Fibroblast of skin of left quadriceps (primary cell): ENCODE data around the gene HMCN1.

Experiments used
- DNase-seq, 2 experiments: peaks; one replicate each; pipeline ENCODE4 v3.0.0-alpha.2; 2013; ENCODE audit warnings: low read depth in 2 of 2

HMCN1 gene

DNA sequence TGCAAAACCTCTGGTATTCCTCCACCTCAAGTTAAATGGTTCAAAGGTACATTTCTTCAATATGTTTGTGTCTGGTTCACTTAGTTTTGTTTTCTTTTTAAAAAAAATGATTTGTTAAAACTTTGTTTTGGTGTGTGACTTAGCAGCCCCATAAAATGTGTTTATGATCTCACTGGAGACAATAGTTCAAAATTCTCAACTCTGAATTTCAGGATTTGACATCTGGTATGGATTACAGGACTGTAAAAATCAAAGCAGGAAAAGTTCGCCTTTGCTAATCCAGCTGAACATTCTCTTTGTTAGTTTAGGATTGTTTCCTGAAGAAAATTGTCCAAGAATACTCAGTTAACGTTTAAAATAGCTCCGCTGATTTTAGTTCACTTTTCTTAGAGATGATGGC lies 231.7 kb downstream of the HMCN1 start:
- no peak for DNase-seq

DNA sequence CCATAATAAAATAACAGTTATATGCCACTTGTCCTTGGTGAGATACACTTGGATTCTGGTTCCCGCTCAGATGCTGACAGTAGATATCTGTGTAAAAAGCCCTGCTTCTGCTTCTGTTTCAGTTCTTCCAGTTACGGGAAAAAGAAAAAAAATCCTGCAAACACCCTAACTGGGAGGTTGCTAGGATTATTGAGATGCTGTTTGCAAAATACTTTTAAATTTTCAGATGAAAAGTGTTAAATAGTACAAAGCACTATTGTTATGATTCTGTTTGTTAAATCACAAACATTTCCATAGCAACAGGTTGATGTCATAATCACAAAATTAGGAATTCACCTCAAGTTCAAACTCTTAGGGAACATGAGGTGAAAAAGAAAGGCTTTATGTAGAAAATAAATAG lies 232.3 kb downstream of the HMCN1 start:
- DNase-seq, result no peak

DNA sequence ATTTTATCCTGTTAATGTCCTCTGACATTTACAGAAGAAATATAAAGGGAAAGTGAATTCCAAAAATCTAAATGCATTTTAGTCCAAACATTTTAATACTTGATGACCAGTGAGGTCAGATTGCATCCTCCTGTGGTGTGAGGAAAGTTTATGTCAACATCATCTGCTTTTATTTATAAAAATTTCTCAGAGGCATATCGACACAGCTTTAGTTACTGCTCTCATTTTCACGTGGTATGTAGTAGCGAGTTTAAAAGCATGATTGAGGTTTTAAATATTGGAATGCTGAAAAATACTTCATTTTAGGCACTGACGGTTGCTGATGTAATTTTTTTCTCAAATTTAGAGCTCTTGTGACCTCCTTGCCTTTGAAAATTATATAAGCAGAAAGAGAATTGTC lies 234.8 kb downstream of the HMCN1 start:
- no peak for DNase-seq

DNA sequence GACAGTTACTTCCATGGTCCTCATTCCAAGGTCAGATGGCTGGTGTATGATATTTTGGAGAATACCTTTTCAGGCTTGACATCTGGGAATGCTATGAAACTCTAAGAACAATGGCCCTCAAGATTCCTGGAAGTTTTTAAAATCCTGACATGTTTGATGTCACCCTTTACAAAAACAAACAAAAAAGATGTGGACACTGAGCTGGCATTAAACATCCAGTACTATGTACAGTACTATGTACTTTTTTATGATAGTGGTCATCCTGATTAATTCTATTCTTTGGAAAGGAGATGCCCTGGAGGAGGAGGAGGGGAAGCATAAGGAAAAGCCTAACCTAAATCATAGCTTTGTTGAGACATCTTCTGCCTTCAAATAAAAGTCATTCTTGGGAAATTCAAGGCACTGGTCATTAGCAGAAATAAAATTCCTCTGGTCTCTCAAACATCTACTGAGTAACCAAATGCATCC lies 235.4 kb downstream of the HMCN1 start:
- no peak for DNase-seq

DNA sequence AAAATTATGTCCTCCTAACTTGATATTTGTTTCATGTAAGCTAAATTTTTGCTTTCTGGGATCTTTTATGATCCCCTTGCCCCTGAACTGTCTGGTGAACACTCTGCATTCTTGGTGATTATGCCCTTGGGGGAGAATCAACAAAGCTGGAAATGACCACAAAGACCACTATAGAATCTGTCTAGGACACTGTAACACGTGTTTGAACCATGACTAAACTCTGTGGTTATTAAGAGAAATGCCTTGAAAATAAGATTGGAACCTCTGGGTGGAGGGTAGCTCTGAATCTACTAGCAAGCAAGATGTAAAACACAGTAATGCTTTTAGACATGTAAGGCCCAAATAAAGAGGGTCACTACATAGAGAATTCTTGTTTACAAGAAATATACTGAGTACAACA lies 237.5 kb downstream of the HMCN1 start:
- DNase-seq, result peak; percentile 86 to 88

GRCh38 chr1:185972096-185972850 lies 238.1 kb downstream of the HMCN1 start:
- DNase-seq, result no peak

- DNase-seq, result peak; percentile 92 to 93
These were observed 239.5 kb downstream of the HMCN1 start for GRCh38 chr1:185973645-185974044.

GRCh38 chr1:185974367-185975170 lies 240.4 kb downstream of the HMCN1 start:
- no peak for DNase-seq

GRCh38 chr1:185980891-185981290 lies 246.7 kb downstream of the HMCN1 start:
- DNase-seq, result no peak

- no peak for DNase-seq
These were observed 250.1 kb downstream of the HMCN1 start for GRCh38 chr1:185984113-185984836.

DNA sequence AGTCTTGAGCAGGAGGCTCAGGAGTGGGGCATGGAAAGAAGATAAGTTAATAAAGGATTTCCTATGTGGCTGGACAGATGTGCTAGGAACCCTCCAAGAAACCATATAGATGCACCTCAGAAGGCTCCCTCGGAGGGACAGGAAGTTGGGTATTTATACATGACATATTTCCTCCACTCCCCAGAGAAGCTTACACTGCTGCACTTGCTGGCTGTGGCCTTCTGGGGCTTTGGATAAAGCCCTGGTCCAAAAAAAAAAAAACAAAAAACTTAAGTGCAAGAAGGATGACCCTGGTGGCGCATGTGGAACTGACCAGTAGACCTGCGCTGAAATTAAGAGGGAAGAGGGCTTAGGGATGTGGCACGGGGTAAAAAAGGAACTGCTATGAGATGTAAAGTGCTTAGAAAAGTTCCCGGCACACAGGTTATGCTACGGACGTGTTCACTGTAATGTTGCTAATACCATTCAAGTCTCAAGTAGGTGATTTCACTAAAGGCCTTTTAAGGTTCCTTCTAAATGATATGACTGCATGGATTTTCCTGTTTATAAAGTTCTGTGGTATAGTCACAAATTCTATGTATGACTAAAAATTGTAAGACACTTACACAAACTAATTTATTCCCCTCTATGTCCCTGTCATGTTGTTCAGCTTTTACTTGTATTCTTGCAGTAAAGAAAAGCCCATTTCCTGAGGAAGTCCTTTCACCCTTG lies 253.6 kb downstream of the HMCN1 start:
- no peak for DNase-seq

GRCh38 chr1:185990565-185990964 lies 256.4 kb downstream of the HMCN1 start:
- peak; percentile 37 to 41 for DNase-seq

DNA sequence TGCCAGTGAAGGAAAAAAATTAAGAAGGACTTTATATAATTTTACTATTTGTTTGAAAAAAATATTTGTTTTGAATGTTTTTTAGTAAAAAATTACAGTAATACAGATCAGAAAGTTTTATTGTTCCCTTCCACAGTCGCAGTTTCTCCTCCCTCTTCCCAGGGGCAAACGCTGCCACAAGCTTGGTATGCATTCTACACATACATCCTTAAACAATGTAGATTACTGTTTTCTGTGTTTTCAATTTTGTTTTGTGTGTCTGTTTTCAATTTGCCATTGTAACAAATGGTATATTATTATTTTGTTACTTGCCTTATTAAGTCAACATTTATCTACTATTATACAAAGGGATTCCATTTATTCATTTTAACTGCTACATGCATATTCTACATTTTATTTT lies 257.1 kb downstream of the HMCN1 start:
- no peak for DNase-seq

DNA sequence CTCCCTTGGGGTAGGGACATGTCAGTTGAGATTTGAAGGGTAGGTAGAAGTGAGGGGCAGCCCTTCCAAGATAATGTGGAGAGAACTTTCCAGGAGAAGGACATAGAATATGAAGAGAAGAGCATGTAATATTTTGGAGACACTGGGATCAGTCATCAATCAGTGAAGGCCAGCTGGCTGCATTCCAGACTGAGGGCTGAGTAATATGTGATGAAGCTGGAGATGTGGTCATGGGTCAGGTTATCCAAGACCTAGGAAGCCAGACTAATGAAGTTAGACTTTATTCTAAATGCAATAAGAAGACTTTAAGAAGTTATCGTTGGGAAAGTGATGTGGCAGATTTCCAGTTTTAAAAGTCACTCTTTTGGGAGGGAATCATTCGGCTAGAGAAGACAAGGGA lies 262.0 kb downstream of the HMCN1 start:
- DNase-seq, result peak; percentile 57 to 65

DNA sequence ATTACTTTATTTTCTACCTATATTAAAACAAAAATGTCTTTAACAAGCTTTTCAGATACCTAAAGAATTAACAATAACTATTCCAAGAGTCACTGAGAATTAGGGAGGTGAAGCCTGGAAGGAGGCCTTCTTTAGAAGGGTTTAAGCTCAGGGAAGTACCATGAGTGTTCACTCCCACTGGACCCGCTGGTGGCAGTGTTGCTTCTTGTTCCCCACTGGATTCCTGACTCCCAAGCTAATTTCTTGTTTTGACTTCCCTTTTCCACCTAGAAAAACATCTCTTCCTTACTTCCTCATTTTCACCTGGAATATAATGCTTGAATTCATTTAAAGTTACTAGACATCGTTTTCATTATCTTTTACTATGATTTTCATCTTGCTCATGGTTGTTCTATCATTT lies 264.2 kb downstream of the HMCN1 start:
- DNase-seq, result no peak

DNA sequence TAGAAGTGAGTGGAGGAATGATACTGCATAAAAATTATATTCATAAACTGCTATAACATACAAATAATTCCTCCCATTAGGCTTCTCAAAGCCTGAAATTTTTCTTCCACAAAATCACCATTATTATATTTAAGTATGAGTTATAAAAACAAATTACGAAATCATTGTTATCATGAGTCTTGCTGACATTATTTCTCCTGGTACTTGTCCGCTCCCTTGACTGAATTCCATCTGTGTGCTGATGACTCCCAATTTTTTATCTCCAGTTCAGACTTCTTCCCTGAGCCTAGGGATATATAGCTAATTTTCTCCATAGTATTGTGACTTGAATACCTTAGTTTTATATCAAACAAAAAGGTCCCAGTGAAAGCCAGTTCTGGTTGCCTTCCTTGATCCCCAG lies 268.2 kb downstream of the HMCN1 start:
- DNase-seq, result no peak

DNA sequence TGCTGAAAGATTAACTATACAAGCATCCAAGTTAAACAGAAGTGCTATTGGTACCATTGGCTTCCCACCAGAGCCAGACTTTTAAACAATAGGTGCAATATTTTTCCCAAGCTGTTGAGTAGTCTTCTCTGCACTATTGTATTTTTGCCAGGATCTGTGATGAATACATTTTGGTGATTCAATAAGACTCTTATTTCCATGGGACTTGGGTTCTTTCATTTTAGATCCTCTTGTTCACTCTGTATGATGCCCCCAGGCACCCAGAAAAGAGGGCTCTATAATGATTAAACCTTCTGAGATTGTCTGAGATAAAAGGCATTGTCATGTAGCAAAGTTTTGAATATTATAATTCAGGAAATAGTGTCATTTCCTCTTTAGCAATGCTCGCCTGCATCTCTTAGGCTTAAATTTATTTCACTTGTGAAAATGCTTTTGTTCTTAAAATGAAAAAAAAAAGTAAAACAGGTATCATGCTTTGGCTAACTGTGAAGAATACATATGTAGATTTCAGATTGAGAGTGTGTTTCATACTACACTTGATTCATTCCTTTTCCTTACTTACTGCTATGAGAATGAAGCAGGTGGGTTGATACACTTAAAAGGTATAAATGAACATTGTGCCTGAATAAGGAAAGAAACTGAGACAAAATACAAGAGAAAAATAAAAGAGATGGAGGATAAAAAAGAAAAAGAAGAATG lies 275.0 kb downstream of the HMCN1 start:
- peak in 1 of 2 experiments; percentile 16 for DNase-seq

- DNase-seq, result peak; percentile 18 to 25
These were observed 280.3 kb downstream of the HMCN1 start for GRCh38 chr1:186014370-186015037.

- DNase-seq, result no peak
These were observed 282.7 kb downstream of the HMCN1 start for GRCh38 chr1:186016856-186017255.

- DNase-seq, result no peak
These were observed 288.0 kb downstream of the HMCN1 start for GRCh38 chr1:186022184-186022583.

GRCh38 chr1:186026946-186027345 lies 292.8 kb downstream of the HMCN1 start:
- DNase-seq, result no peak
